SK-MEL-5 (cell line): ENCODE measurements around the gene RNASEL. TPM values are rescaled to one million over a fixed set of nuclear protein-coding genes. Genes with fewer than 3 reads are reported as not detected.

Source experiments
- DNase-seq: peaks from one replicate; pipeline ENCODE4 v3.0.0-alpha.2; 2016; ENCODE audit warnings: low read depth, low spot score
- in situ Hi-C: cut with HindIII; loops from 2 replicates; pipeline ENCODE4 v1.10.0; 2016; ENCODE audit warnings: low sequenced_read_pairs, high pct_unique_total_duplicates, low pct_unique_long_range_greater_than_20kb
- total RNA-seq: library from RNA; depleted of rRNA; stranded (reverse); fragments of >200 nt; shearing (Covaris generic); gene quantifications from 2 replicates; pipeline ENCODE4 v1.2.3, GENCODE V29; 2014

RNASEL gene
- total RNA-seq, 1 experiment from 2014 or later: 6.6 TPM

- in situ Hi-C loops: no loop called here
- DNase-seq: no peak
Observed at GRCh38 chr1:182587093-182587492, 2.0 kb downstream of the RNASEL start.

GRCh38 chr1:182586380-182586779 lies 2.7 kb downstream of the RNASEL start:
- DNase-seq: no peak
- in situ Hi-C loops: no loop called here

GRCh38 chr1:182584746-182585145 lies 4.3 kb downstream of the RNASEL start:
- DNase-seq: no peak
- in situ Hi-C loops: no loop called here

GRCh38 chr1:182580736-182581135 lies 8.3 kb downstream of the RNASEL start:
- DNase-seq: no peak
- in situ Hi-C loops: no loop called here

- in situ Hi-C loops: no loop called here
- DNase-seq: no peak
Observed at GRCh38 chr1:182575540-182576149, 13.4 kb downstream of the RNASEL start.

- in situ Hi-C loops: no loop called here
- no peak for DNase-seq
Observed at GRCh38 chr1:182574156-182574555, 14.9 kb downstream of the RNASEL start.

GRCh38 chr1:182570611-182570970 lies 18.5 kb downstream of the RNASEL start:
- in situ Hi-C loops: no loop called here
- no peak for DNase-seq

GRCh38 chr1:182569939-182570610 lies 19.0 kb downstream of the RNASEL start:
- in situ Hi-C loops: no loop called here
- no peak for DNase-seq

- in situ Hi-C loops: no loop called here
- no peak for DNase-seq
Observed at GRCh38 chr1:182568647-182569284, 20.3 kb downstream of the RNASEL start.

- in situ Hi-C loops: no loop called here
- DNase-seq: no peak
Observed at GRCh38 chr1:182567629-182568028, 21.4 kb downstream of the RNASEL start.

- in situ Hi-C loops: no loop called here
- no peak for DNase-seq
Observed at GRCh38 chr1:182565537-182565936, 23.5 kb downstream of the RNASEL start.

GRCh38 chr1:182564406-182565004 lies 24.6 kb downstream of the RNASEL start:
- in situ Hi-C loops: no loop called here
- DNase-seq: no peak

- in situ Hi-C loops: no loop called here
- no peak for DNase-seq
Observed at GRCh38 chr1:182563095-182563494, 26.0 kb downstream of the RNASEL start.

GRCh38 chr1:182561456-182561855 lies 27.6 kb downstream of the RNASEL start:
- in situ Hi-C loops: no loop called here
- no peak for DNase-seq

- no peak for DNase-seq
- in situ Hi-C loops: no loop called here
Observed at GRCh38 chr1:182560392-182560984, 28.6 kb downstream of the RNASEL start.

- DNase-seq: no peak
- in situ Hi-C loops: no loop called here
Observed at GRCh38 chr1:182556279-182556678, 32.8 kb downstream of the RNASEL start.

- no peak for DNase-seq
- in situ Hi-C loops: no loop called here
Observed at GRCh38 chr1:182555493-182555892, 33.6 kb downstream of the RNASEL start.

- DNase-seq: no peak
- in situ Hi-C loops: no loop called here
Observed at GRCh38 chr1:182552527-182552926, 36.5 kb downstream of the RNASEL start.
